ENCODE measurements around the gene LRBA. TPM values are rescaled to one million over a fixed set of nuclear protein-coding genes. Genes with fewer than 3 reads are reported as not detected.

The LRBA gene
- total RNA-seq, 1 experiment from 2014 or later: 55.3 TPM

- Histone ChIP-seq H3K4me2 (ENCODE audit: insufficient read depth, insufficient read length, low read length) (no peak overlapping the region), H3K23ac (ENCODE audit: insufficient read length, low read depth, low read length) (no peak overlapping the region), H2BK12ac (ENCODE audit: insufficient read length, low read depth, low read length) (no peak overlapping the region), H2BK5ac (ENCODE audit: insufficient read length, low read length) (no peak overlapping the region), H3K56ac (ENCODE audit: insufficient read length, low read depth, low read length) (no peak overlapping the region), H4K8ac (replicated peaks; ENCODE audit: insufficient read length, low read depth, low read length) (no peak overlapping the region), H3K27me3 (ENCODE audit: insufficient read depth, low read length) (no peaks in the 10 kb centered on the region), H4K20me1 (ENCODE audit: control insufficient read depth, insufficient read depth, insufficient read length) (no peaks in the 10 kb centered on the region), H2BK20ac (ENCODE audit: low read depth, low read length, poor library complexity, severe bottlenecking) (no peak overlapping the region), H3K27ac (ENCODE audit: insufficient read length, low read depth, low read length) (no peak overlapping the region), H3K79me1 (ENCODE audit: insufficient read depth, low read depth, low read length, poor library complexity, severe bottlenecking) (no peaks in the 10 kb centered on the region), H3K23me2 (ENCODE audit: insufficient read length, low read depth, low read length, poor library complexity, severe bottlenecking) (no peaks in the 10 kb centered on the region), H3K14ac (ENCODE audit: insufficient read depth, low read length) (no peak overlapping the region), H3K18ac (ENCODE audit: insufficient read length, low read depth, low read length) (no peak overlapping the region), H2BK120ac (ENCODE audit: low read depth, low read length, poor library complexity, severe bottlenecking) (no peak overlapping the region), H2AFZ (ENCODE audit: low read length) (no peak overlapping the region), H2BK15ac (ENCODE audit: low read depth, low read length) (no peak overlapping the region), H3K4me1 (ENCODE audit: insufficient read depth, low read length) (no peaks in the 10 kb centered on the region), H3K4ac (ENCODE audit: low read depth, low read length) (no peak overlapping the region), H4K5ac (ENCODE audit: insufficient read length, low read depth, low read length) (no peak overlapping the region), H3K79me2 (ENCODE audit: insufficient read depth, low read length) (no peaks in the 10 kb centered on the region), H3K9ac (ENCODE audit: extremely low read depth, insufficient read length, low read length) (no peak overlapping the region), H2AK5ac (ENCODE audit: insufficient read length, low read length) (no peak overlapping the region), H4K91ac (ENCODE audit: insufficient read length, low read depth, low read length) (no peak overlapping the region), H3T11ph (ENCODE audit: low read length) (no peak overlapping the region), H3K9me3 (ENCODE audit: control insufficient read depth, low read depth, low read length) (no peaks in the 10 kb centered on the region)
- H3K36me3 Mint-ChIP-seq (ENCODE audit: insufficient read depth in 1 of 3, low read depth in 3 of 3): no peaks in the 10 kb centered on the region
- no CpG with 5 or more reads among the region's 1 CpG for WGBS (ENCODE audit: extremely low coverage, insufficient read length, low lambda C conversion rate)
- no peaks in the 10 kb centered on the region for H3K4me1 Mint-ChIP-seq
- no peak for DNase-seq
- H3K27me3 Mint-ChIP-seq (ENCODE audit: low read depth): no peaks in the 10 kb centered on the region
- H3K9me3 Mint-ChIP-seq: no peaks in the 10 kb centered on the region
- no peak overlapping the region for H3K4me3 Mint-ChIP-seq
- no peak overlapping the region for H3K27ac Mint-ChIP-seq
- TF ChIP-seq, protein P1, sequence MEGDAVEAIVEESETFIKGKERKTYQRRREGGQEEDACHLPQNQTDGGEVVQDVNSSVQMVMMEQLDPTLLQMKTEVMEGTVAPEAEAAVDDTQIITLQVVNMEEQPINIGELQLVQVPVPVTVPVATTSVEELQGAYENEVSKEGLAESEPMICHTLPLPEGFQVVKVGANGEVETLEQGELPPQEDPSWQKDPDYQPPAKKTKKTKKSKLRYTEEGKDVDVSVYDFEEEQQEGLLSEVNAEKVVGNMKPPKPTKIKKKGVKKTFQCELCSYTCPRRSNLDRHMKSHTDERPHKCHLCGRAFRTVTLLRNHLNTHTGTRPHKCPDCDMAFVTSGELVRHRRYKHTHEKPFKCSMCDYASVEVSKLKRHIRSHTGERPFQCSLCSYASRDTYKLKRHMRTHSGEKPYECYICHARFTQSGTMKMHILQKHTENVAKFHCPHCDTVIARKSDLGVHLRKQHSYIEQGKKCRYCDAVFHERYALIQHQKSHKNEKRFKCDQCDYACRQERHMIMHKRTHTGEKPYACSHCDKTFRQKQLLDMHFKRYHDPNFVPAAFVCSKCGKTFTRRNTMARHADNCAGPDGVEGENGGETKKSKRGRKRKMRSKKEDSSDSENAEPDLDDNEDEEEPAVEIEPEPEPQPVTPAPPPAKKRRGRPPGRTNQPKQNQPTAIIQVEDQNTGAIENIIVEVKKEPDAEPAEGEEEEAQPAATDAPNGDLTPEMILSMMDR (conservative IDR thresholded peaks at IDR 0.05): no peak
Measured at GRCh38 chr4:150477869-150478268, 537.2 kb downstream of the LRBA start.
